Right lobe of liver (tissue), 6 donors: ENCODE results near the gene NTNG2. TPM values are rescaled to one million over a fixed set of nuclear protein-coding genes. Genes with fewer than 3 reads are reported as not detected.

Experiments
- ATAC-seq, 4 donors: fragments of 200-7000 bp; cut with Tn5 transposase; one replicate each; pipeline ENCODE4 v1.9.1; 2020; ENCODE audit warnings: mild to moderate bottlenecking in 4 of 4, moderate library complexity in 4 of 4
- DNase-seq, 3 donors: peaks; one replicate each; pipeline ENCODE4 v3.0.0-alpha.2; 2020
- H3K27ac ChIP-seq, 3 donors: fragments of 200-600 bp; one replicate each; pipeline ENCODE4 v1.8.0; 2022
- H3K27me3 ChIP-seq, 2 donors: fragments of 200-600 bp; one replicate each; pipeline ENCODE4 v1.8.0; 2022
- H3K36me3 ChIP-seq, 4 donors: fragments of 200-600 bp; sonication (generic) in 1 of 4; one replicate each; pipeline versions ENCODE4 v1.5.1 to v1.8.0; 2017 to 2022; ENCODE audit warnings: control low read depth in 1 of 4
- H3K4me1 ChIP-seq, 4 donors: fragments of 200-600 bp; sonication (generic) in 1 of 4; one replicate each; pipeline versions ENCODE4 v1.5.1 to v1.8.0; 2017 to 2022; ENCODE audit warnings: control low read depth in 1 of 4
- H3K4me3 ChIP-seq, 3 donors: fragments of 200-600 bp; one replicate each; pipeline ENCODE4 v1.8.0; 2022
- H3K9me3 ChIP-seq, 4 donors: fragments of 200-600 bp; sonication (generic) in 1 of 4; one replicate each; pipeline versions ENCODE4 v1.5.1 to v1.8.0; 2017 to 2022; ENCODE audit warnings: control low read depth in 1 of 4
- CTCF ChIP-seq, 4 donors: fragments of 200-600 bp in 3 of 4; fragments of 450-650 bp in 1 of 4; IDR thresholded peaks; one replicate each; pipeline versions ENCODE4 v1.5.1 to v1.8.0; 2016 to 2022; ENCODE audit warnings: antibody characterized with exemption in 4 of 4, mild to moderate bottlenecking in 2 of 4
- POLR2A ChIP-seq: fragments of 450-650 bp; IDR thresholded peaks from one replicate; pipeline ENCODE4 v1.6.1; 2017; ENCODE audit warnings: antibody characterized with exemption, mild to moderate bottlenecking
- WGBS: methylation state at CpG from one replicate; pipeline ENCODE4 v1.1.6; 2018; ENCODE audit warnings: low coverage, low lambda C conversion rate; ENCODE audit not compliant: insufficient coverage; ENCODE audit errors: missing lambda C conversion rate; 5-methylcytosine and 5-hydroxymethylcytosine counted together
- intact Hi-C, 2 donors: fragments of 100-400 bp; cut with DNase I; formaldehyde crosslinking; loops; one replicate each; pipeline versions ENCODE4 v1.11.2 to v1.14.1; 2022
- total RNA-seq, 6 experiments: library from RNA; depleted of rRNA in 2 of 6; stranded (reverse); fragments of >200 nt in 2 of 6; fragmentation: NEBNext Ultra II Directional in 3 of 6; extraction: Animal tissue kit (Norgen Biotek cat#: 25700) in 3 of 6; gene quantifications; one replicate each; pipeline versions ENCODE4 v1.1.0 to v1.2.4, GENCODE V29; 2016 to 2023
- donor health status: DM: no; HTN: yes; CAD: no.
- donor health status: DM: no; HTN: no; CAD: no.
- donor health status: DM: no; HTN: no; CAD: no.
- donor health status: DM: no; HTN: yes; CAD: no.
- donor health status: DM: no; HTN: yes; CAD: no.

NTNG2 gene
- total RNA-seq, 6 experiments from 2014 or later: 0.12 to 1.6 (median 0.24) TPM

- peak; percentile 26 to 50 (median 40) for ATAC-seq
- no peak for TF ChIP-seq POLR2A
- no peak for TF ChIP-seq CTCF (IDR thresholded peaks at IDR 0.05)
- Histone ChIP-seq H3K4me3 (no peak overlapping the region), H3K36me3 (no peaks in the 10 kb centered on the region), H3K9me3 (no peaks in the 10 kb centered on the region), H3K27ac (no peak overlapping the region), H3K4me1 (no peaks in the 10 kb centered on the region), H3K27me3 (no peaks in the 10 kb centered on the region)
- intact Hi-C loops: no loop called here
- no peak for DNase-seq
- whole genome bisulfite sequencing: 40% methylated on average over 1 of the region's 10 CpGs
Measured at GRCh38 chr9:132216861-132217619, 55.2 kb downstream of the NTNG2 start.

GRCh38 chr9:132218208-132218607 is 56.4 kb downstream of the NTNG2 start:
- intact Hi-C loops: no loop called here
- no peak overlapping the region for H3K27ac ChIP-seq
- 46% methylated on average over 6 of the region's 8 CpGs for WGBS
- TF ChIP-seq POLR2A (no peak), CTCF (IDR thresholded peaks at IDR 0.05) (no peak)
- no peaks in the 10 kb centered on the region for H3K27me3 ChIP-seq
- no peaks in the 10 kb centered on the region for H3K36me3 ChIP-seq
- DNase-seq (no peak), ATAC-seq (no peak)
- H3K9me3 ChIP-seq: no peaks in the 10 kb centered on the region
- no peak overlapping the region for H3K4me3 ChIP-seq
- no peaks in the 10 kb centered on the region for H3K4me1 ChIP-seq

- no CpG with 5 or more reads among the region's 6 CpGs for WGBS
- Histone ChIP-seq H3K27me3 (no peaks in the 10 kb centered on the region), H3K36me3 (no peaks in the 10 kb centered on the region), H3K9me3 (no peaks in the 10 kb centered on the region), H3K4me3 (no peak overlapping the region), H3K4me1 (no peaks in the 10 kb centered on the region), H3K27ac (no peak overlapping the region)
- TF ChIP-seq CTCF (IDR thresholded peaks at IDR 0.05) (no peak), POLR2A (no peak)
- intact Hi-C loops: no loop called here
- ATAC-seq: no peak
- no peak for DNase-seq
Measured at GRCh38 chr9:132221941-132222340, 60.1 kb downstream of the NTNG2 start.

GRCh38 chr9:132224645-132225044 is 62.8 kb downstream of the NTNG2 start:
- H3K9me3 ChIP-seq: no peaks in the 10 kb centered on the region
- no peak for TF ChIP-seq POLR2A
- TF ChIP-seq CTCF (IDR thresholded peaks at IDR 0.05): no peak
- intact Hi-C loops: no loop called here
- no peak overlapping the region for H3K27ac ChIP-seq
- H3K4me3 ChIP-seq: no peak overlapping the region
- no peaks in the 10 kb centered on the region for H3K36me3 ChIP-seq
- no peaks in the 10 kb centered on the region for H3K4me1 ChIP-seq
- no peaks in the 10 kb centered on the region for H3K27me3 ChIP-seq
- no peak for DNase-seq
- 51% methylated on average over 3 of the region's 3 CpGs for WGBS
- ATAC-seq: no peak
